ENCODE results near the gene SHC2. TPM values are rescaled to one million over a fixed set of nuclear protein-coding genes. Genes with fewer than 3 reads are reported as not detected.

Gene SHC2
- total and polyA plus RNA-seq, 2 of the 13 experiments (the other 11 are each of a cell fraction or from before 2014, with no cell fraction given), result 9.0 to 18.3 TPM

DNA sequence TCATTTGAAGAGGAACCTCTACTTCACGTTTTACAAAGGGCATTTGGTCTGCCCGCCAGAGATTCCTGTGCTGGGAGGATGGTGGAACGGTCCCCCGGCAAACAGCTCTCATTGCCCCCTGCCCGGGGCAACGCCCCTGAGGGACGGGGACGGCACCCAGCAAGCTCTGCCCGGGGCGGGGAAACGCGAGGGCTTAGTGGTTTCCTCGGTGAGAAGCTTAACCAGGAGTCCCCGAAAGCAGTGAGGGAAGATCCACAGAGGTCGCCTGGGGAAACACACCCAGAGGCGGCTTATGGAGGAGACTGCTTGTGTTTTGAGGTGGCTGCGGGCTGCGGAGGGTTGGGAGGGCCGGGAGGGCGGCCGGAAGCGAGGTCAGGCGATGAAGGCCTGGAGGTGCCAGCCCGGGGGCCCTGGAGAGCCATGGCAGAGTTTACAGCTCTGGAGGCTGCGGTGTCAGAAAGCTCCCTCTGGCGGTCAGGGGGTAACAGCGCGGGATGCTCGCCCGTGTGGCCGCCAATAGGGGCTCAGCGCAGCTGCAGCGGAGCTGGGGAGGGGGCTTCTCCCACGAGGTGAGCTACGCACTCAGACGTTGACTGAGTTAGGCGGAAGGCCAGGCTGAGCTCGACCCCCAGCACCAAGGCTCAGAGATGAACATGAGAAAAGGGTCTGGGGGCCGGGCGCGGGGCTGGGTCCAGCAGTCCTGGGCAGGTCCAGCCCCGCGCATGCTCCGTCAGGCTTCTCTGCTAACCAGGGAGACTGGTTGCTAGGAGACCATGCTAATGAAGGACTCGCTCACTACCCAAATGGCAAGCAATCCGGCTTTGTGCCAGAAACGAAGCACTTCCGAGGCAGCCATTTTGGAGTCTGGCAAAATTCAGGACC lies 45.8 kb upstream of the SHC2 start (continued):
- TF ChIP-seq ZNF569 (CRISPR knock-in tag; IDR thresholded peaks at IDR 0.05; ENCODE audit: borderline replicate concordance) (0 out of 2 replicates have a peak, but pooled peaks have one; percentile 29), MATR3 (CRISPR knock-in tag; IDR thresholded peaks at IDR 0.05) (no peak), KLF12 (CRISPR knock-in tag; IDR thresholded peaks at IDR 0.05; ENCODE audit: borderline replicate concordance) (no peak; the same call in 1 of the 2 replicates), GFI1 (CRISPR knock-in tag; IDR thresholded peaks at IDR 0.05; ENCODE audit: borderline replicate concordance) (no peak; the same call in 1 of the 2 replicates), SMARCC2 (IDR thresholded peaks at IDR 0.05) (no peak), SSRP1 (CRISPR knock-in tag; IDR thresholded peaks at IDR 0.05) (no peak), ZNF12 (CRISPR knock-in tag; IDR thresholded peaks at IDR 0.05) (peak; percentile 77), ZZZ3 (CRISPR knock-in tag; IDR thresholded peaks at IDR 0.05; ENCODE audit: borderline replicate concordance) (no peak), ZNF605 (CRISPR knock-in tag; IDR thresholded peaks at IDR 0.05) (peak; percentile 69; the same call in 1 of the 2 replicates), ZIK1 (CRISPR knock-in tag; IDR thresholded peaks at IDR 0.05; ENCODE audit: borderline replicate concordance, low read depth) (no peak), NFE2L1 (CRISPR knock-in tag; IDR thresholded peaks at IDR 0.05; ENCODE audit: borderline replicate concordance) (no peak), ZNF761 (CRISPR knock-in tag; conservative IDR thresholded peaks at IDR 0.05) (no peak; the same call in 1 of the 2 replicates), ZNF776 (CRISPR knock-in tag; IDR thresholded peaks at IDR 0.05) (no peak), KLF6 (CRISPR knock-in tag; IDR thresholded peaks at IDR 0.05) (no peak), PRPF4 (IDR thresholded peaks at IDR 0.05; ENCODE audit: low read depth, low read length, poor library complexity, severe bottlenecking) (no peak), ZMYM3 (CRISPR knock-in tag; IDR thresholded peaks at IDR 0.05) (peak; percentile 77), ZNF7 (CRISPR knock-in tag; IDR thresholded peaks at IDR 0.05) (no peak), SALL2 (CRISPR knock-in tag; IDR thresholded peaks at IDR 0.05) (peak; percentile 10; the same call in 1 of the 2 replicates), SMYD3 (CRISPR knock-in tag; IDR thresholded peaks at IDR 0.05) (no peak)
- TF ChIP-seq, protein P1, sequence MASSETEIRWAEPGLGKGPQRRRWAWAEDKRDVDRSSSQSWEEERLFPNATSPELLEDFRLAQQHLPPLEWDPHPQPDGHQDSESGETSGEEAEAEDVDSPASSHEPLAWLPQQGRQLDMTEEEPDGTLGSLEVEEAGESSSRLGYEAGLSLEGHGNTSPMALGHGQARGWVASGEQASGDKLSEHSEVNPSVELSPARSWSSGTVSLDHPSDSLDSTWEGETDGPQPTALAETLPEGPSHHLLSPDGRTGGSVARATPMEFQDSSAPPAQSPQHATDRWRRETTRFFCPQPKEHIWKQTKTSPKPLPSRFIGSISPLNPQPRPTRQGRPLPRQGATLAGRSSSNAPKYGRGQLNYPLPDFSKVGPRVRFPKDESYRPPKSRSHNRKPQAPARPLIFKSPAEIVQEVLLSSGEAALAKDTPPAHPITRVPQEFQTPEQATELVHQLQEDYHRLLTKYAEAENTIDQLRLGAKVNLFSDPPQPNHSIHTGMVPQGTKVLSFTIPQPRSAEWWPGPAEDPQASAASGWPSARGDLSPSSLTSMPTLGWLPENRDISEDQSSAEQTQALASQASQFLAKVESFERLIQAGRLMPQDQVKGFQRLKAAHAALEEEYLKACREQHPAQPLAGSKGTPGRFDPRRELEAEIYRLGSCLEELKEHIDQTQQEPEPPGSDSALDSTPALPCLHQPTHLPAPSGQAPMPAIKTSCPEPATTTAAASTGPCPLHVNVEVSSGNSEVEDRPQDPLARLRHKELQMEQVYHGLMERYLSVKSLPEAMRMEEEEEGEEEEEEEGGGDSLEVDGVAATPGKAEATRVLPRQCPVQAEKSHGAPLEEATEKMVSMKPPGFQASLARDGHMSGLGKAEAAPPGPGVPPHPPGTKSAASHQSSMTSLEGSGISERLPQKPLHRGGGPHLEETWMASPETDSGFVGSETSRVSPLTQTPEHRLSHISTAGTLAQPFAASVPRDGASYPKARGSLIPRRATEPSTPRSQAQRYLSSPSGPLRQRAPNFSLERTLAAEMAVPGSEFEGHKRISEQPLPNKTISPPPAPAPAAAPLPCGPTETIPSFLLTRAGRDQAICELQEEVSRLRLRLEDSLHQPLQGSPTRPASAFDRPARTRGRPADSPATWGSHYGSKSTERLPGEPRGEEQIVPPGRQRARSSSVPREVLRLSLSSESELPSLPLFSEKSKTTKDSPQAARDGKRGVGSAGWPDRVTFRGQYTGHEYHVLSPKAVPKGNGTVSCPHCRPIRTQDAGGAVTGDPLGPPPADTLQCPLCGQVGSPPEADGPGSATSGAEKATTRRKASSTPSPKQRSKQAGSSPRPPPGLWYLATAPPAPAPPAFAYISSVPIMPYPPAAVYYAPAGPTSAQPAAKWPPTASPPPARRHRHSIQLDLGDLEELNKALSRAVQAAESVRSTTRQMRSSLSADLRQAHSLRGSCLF (CRISPR knock-in tag; IDR thresholded peaks at IDR 0.05; ENCODE audit: borderline replicate concordance), result no peak
- TF ChIP-seq, protein P2, sequence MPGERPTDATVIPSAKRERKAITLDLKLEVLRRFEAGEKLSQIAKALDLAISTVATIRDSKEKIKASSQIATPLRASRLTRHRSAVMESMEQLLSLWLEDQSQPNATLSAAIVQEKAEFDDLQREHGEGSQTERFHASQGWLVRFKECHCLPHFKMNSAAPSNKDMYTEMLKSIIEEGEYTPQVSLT (CRISPR knock-in tag; IDR thresholded peaks at IDR 0.05; ENCODE audit: borderline replicate concordance, low read depth), result no peak
- TF ChIP-seq, protein P3, sequence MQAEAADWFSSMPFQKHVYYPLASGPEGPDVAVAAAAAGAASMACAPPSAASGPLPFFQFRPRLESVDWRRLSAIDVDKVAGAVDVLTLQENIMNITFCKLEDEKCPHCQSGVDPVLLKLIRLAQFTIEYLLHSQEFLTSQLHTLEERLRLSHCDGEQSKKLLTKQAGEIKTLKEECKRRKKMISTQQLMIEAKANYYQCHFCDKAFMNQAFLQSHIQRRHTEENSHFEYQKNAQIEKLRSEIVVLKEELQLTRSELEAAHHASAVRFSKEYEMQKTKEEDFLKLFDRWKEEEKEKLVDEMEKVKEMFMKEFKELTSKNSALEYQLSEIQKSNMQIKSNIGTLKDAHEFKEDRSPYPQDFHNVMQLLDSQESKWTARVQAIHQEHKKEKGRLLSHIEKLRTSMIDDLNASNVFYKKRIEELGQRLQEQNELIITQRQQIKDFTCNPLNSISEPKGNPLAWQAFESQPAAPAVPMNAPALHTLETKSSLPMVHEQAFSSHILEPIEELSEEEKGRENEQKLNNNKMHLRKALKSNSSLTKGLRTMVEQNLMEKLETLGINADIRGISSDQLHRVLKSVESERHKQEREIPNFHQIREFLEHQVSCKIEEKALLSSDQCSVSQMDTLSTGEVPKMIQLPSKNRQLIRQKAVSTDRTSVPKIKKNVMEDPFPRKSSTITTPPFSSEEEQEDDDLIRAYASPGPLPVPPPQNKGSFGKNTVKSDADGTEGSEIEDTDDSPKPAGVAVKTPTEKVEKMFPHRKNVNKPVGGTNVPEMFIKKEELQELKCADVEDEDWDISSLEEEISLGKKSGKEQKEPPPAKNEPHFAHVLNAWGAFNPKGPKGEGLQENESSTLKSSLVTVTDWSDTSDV (CRISPR knock-in tag; IDR thresholded peaks at IDR 0.05), result no peak
